ENCODE measurements around the gene SLCO1A2.

GRCh38 chr12:21341769-21342168 lies 7.1 kb upstream of the SLCO1A2 start:
- TF ChIP-seq CTCF (IDR thresholded peaks at IDR 0.05) (no peak), POLR2A (IDR thresholded peaks at IDR 0.05) (no peak), EP300 (IDR thresholded peaks at IDR 0.05) (no peak)

Data from tibial nerve (tissue), 4 donors.